G401.6 (cell line): ENCODE measurements around the gene APBA2.
"Not testable (repeated sequence)": the region's sequence is repeated elsewhere in the genome, so short reads cannot be mapped to it uniquely, and the experiment has no call there.

Source experiments
- FAIRE-seq: peaks from 2 replicates; lab custom pipeline; 2012; peaks lifted over from hg19 to GRCh38; lab: Jason Lieb, UNC

Gene APBA2

GRCh38 chr15:29088666-29089065 lies 202.9 kb downstream of the APBA2 start:
- FAIRE-seq: no peak

- no peak for FAIRE-seq
Measured at GRCh38 chr15:29089731-29090616, 204.2 kb downstream of the APBA2 start.

DNA sequence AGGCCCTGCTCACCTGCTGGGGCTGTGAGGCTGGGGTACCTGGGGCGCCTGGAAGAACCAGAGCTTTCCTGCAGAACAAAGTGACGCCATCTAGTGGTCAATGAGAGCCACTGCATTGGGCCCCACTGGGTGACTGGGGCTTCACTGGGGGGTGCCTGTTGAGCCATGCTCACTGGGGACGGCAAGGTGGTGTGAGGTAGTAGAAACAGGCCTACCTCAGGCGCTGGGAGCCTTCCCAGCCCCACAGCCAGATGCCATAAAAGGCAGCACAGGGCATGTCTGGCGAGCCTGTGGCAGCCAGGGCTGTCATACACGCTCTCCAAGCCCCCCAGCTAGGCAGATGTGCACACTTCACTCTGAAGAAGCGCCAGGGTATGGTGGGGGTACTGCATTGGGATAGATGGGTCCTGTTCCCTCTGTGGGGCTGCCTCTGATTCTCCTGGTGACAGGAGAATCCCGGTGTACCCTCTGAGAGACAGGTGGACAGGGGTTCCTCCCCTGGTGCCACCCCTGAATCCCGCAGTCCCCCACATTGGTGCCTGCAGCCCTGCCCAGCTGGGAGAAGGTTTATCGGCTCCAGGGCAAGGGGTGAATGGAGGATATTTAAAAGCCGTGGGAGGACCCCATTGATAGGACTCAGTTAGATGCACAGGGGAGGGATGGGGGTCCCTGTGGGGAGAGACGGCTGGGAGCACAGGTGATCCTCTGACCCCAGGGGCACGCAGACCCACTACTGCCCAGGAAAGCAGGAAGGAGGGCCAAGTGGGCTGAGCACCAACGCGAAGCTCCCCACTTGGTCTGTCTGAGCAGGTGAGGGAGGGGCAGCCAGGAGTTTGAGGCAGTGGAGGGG lies 205.1 kb downstream of the APBA2 start:
- no peak for FAIRE-seq

DNA sequence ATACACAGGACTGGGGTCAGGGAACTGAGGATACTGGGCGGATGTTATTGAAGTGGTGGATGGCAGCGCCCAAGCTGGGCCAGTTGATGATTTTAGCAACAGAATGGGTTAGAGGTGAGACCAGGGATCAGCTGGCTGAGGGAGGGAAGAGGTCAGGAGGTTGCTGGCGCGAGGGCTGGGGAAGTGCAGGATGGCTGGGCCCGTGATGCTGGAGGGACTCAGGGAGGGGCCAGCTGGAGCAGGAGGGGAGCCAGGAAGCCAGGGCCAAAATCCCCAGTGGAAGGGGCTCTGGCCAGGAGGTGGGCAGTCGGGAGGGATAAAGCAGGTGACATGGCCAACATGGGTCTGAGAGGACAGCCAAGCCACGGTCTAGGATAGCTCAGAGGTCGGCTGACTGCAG lies 205.9 kb downstream of the APBA2 start:
- FAIRE-seq: no peak

GRCh38 chr15:29092376-29093064 lies 206.7 kb downstream of the APBA2 start:
- FAIRE-seq: no peak

- FAIRE-seq: no peak
Measured at GRCh38 chr15:29093065-29093435, 207.3 kb downstream of the APBA2 start.

DNA sequence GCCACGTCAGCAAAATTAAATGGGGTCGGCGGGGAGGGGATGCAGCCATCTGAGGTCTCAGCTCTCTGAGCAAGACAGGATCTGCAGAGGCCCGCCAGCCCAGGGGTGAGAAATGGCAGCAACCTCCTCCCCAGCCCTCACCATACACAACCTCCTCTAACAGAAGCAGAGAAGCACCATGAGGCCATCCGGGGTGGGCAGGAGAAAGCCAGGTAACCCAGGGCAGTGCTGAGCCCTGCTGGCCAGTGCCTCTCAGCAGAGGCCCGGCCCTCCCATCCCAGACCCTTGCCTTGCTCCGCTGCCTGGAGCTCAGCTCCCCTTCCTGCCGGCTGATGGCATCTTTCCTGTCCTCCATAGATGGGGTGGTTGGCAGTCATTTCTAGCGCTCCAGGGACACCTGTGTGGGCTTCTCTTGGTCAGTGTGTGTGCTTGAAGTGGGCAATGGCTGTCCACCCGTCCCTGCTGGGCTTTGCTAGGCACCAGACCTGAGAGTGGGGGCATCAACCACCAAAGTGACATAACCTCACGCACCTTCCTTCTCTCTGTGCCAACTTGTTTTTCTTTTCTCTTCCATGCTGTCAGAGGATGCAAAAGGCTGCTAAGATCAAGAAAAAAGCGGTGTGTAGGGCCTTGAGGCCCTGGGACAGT lies 208.0 kb downstream of the APBA2 start:
- no peak for FAIRE-seq

GRCh38 chr15:29094711-29095110 lies 208.9 kb downstream of the APBA2 start:
- FAIRE-seq: no peak

- no peak for FAIRE-seq
Measured at GRCh38 chr15:29095746-29096145, 210.0 kb downstream of the APBA2 start.

DNA sequence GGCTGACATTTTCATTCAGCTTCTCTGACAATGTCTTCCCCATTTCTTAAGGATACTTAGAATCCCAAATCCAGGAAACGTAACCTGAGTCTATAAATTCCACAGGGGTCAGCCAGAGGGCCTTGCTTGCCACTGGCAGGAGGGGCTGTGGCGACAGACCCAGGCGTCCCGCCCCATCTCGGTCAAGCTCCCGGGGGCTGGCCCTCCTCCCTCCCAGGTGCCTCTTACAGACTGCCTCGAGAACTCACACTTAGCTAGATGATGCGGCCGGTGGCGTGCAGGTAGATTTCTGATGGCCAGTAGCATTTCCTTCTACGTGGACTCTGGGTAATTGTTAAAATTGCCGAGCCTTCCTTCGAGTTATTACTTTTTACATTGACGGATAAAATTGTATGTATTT lies 211.4 kb downstream of the APBA2 start:
- FAIRE-seq: no peak

- FAIRE-seq: no peak
Measured at GRCh38 chr15:29097971-29098370, 212.2 kb downstream of the APBA2 start.

DNA sequence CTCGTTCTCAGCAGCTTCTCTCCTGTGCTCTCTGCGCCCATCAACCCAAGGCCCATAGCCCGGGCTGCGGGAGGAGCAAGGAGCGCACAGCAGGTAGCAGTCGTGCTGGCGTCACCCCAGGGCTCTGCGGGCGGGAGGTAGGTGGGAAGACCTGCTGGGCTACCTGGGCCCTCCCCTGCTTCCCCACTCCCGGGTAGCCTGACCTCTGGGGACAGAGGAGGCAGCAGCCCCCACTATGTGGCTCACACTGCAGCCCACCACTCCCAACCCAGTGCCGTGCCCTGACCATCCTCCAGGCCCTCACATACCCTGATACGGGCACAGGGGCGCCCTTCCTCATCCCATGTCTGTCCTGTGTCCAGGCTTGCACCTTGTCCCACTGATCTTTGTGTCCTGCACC lies 212.9 kb downstream of the APBA2 start:
- no peak for FAIRE-seq

GRCh38 chr15:29099131-29099880 lies 213.5 kb downstream of the APBA2 start:
- no peak for FAIRE-seq

GRCh38 chr15:29100486-29101000 lies 214.8 kb downstream of the APBA2 start:
- no peak for FAIRE-seq

GRCh38 chr15:29101491-29101890 lies 215.7 kb downstream of the APBA2 start:
- no peak for FAIRE-seq

- FAIRE-seq: not testable (repeated sequence)
Measured at GRCh38 chr15:29102173-29102794, 216.5 kb downstream of the APBA2 start.

- no peak for FAIRE-seq
Measured at GRCh38 chr15:29102911-29103823, 217.4 kb downstream of the APBA2 start.

DNA sequence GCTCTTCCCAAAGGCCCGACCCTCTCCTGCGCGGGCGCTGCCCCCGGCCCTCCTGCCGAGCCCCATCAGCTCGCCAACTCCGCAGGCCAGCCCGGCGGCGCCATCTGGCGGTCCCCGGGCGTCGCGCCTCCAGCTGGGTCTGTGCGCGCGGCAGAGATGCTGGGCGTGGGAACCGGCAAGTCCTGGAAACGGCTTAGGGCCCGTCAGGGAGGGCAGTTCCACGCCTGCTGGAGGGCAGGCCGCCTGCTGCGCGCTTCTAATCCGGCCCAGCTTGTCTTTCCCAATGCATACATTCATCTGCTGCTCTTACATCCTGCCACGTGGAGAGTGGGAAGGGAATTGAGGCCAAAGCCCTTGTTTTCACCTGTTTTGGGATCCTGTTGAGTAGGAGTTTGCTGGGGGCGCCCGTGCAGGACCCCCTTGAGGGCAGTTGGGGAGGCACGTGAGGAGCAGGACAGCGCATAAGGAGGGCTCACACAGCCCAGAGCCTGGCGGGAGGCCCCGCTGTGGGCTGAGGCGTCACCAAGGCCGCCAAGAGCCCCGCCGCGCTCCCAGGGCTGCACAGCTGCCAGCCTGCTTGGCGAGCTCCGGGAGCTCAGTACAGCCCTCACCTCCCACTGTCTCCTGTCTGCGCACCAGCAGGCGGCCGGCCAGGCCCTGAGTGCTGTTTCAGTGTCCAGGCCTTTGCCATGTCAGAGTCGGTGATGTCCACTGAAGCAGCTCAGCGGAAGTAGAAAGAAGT lies 218.2 kb downstream of the APBA2 start:
- FAIRE-seq: no peak

DNA sequence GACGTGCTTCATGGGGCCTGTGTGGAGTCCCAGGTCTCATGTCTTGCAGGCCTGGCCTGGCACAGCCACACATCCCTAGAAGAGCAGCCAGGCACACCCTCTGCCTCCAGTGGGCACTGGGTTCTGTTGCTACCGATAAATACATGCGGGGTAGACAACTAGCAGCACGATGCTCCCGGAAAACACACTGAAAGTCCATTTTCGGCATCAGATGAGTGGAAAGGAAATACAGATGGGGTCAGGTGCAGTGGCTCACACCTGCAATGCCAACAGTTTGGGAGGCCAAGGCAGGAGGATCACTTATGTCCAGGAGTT lies 218.7 kb downstream of the APBA2 start:
- FAIRE-seq: no peak
